WI38 (cell line): ENCODE data around the gene ITGA2B.

ENCODE experiments used
- H3K4me3 ChIP-seq: 2 replicates; pipeline ENCODE4 v1.5.1; 2011; ENCODE audit warnings: low read depth, mild to moderate bottlenecking, control low read depth, low read length
- TF ChIP-seq, protein P1 (sequence below): IDR thresholded peaks from 2 replicates; pipeline ENCODE4 v1.5.1; 2012; ENCODE audit warnings: low read depth, mild to moderate bottlenecking, control low read depth, low read length

ITGA2B gene

DNA sequence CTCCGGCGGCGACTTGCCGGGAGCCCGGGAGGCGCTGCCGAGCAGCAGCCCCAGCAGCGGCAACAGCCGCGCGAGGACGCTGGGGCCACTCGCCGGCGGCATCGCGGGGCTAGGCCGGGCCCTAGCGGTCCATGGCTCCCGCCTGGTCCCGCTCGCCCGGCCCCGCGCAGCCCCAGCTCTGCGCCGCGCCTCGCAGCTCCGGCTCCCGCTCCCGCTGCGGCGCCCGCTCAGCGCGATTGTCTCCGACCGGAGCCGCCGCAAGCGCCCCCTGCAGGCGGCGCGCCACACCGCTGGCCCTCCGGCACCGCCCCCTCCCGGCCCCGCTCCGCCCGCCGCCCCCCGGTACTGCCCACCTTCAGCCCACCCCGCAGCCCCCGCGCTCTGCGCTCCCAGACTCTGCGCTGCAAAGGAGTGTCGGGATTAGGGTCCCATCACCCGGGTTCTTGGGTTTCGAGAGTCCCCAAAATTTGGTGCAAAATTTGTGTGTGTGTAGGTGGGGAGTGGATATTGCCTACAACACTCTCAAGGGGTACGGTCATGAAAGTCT is 25.8 kb downstream of the ITGA2B start, which contains the start of gene FAM171A2:
Gene FAM171A2 (minus strand): TSS at position 241 of the 547 bp plus-strand sequence. CDS start 139 bp downstream, at position 102.
- peak within 1 kb of the TSS; percentile 77 for H3K4me3 ChIP-seq
- TF ChIP-seq, protein P1, sequence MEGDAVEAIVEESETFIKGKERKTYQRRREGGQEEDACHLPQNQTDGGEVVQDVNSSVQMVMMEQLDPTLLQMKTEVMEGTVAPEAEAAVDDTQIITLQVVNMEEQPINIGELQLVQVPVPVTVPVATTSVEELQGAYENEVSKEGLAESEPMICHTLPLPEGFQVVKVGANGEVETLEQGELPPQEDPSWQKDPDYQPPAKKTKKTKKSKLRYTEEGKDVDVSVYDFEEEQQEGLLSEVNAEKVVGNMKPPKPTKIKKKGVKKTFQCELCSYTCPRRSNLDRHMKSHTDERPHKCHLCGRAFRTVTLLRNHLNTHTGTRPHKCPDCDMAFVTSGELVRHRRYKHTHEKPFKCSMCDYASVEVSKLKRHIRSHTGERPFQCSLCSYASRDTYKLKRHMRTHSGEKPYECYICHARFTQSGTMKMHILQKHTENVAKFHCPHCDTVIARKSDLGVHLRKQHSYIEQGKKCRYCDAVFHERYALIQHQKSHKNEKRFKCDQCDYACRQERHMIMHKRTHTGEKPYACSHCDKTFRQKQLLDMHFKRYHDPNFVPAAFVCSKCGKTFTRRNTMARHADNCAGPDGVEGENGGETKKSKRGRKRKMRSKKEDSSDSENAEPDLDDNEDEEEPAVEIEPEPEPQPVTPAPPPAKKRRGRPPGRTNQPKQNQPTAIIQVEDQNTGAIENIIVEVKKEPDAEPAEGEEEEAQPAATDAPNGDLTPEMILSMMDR, result peak; percentile 18; the same call in 1 of the 2 replicates

DNA sequence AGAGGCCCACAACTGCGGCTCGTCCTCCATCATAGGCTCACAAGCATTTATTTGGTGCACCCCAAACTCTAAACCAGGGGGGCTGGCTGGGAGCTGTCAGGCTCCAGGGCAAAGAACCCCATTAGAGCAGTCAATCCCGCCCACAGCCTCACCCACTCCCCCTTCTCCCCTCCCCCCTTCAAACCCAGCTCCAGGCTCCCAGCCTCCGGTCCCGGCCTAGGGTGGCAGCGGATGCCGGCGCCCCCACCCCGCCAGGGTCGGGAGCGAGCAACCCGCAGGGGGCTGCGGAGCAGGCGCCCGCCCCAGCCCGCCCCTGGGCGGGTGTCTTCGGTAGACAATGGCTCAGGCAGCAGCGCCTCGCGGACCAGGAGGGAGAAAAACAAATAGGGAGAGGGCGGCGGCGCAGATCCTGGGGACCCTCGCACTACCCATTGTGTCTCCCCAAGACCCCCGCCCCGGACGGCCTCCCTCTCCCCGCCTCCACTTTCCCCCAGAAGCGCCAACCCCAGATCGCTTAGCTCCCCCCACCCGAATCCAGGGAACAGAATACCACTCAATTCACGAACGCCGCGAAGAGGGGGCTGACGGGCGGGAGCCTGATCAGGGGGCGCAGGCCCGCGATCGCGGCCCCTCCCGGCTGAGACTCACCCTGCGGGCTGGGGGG is 26.4 kb downstream of the ITGA2B start:
- TF ChIP-seq, protein P1, result no peak

DNA sequence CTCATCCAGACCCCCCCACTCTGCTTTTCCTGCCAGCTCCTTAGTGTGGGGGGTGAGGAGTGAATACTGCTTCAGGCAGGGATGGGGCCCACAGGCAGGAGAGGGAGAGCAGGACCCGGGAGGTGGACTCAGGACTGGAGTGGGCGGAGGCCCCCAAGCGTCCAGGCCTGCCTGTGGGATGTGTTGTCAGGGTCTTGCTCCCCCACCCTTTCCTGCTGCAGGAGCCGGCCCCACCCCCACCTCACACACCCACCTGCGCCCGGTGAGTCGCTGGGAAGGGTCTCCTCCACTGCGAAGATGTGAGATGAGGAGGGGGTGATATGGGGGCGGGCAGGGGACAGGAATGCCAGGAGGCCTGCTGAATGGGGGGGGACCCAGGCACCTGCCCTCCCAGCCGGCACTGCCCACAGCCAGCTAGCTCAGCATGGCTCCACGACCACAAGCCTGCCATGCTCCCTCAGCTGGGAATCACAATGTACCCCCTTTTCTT is 26.9 kb downstream of the ITGA2B start:
- peak overlapping the region; percentile 77 for H3K4me3 ChIP-seq
- TF ChIP-seq, protein P1, result no peak

More for the DNA sequence above, 26.4 kb downstream of the ITGA2B start:
- peak overlapping the region; percentile 77 for H3K4me3 ChIP-seq

DNA sequence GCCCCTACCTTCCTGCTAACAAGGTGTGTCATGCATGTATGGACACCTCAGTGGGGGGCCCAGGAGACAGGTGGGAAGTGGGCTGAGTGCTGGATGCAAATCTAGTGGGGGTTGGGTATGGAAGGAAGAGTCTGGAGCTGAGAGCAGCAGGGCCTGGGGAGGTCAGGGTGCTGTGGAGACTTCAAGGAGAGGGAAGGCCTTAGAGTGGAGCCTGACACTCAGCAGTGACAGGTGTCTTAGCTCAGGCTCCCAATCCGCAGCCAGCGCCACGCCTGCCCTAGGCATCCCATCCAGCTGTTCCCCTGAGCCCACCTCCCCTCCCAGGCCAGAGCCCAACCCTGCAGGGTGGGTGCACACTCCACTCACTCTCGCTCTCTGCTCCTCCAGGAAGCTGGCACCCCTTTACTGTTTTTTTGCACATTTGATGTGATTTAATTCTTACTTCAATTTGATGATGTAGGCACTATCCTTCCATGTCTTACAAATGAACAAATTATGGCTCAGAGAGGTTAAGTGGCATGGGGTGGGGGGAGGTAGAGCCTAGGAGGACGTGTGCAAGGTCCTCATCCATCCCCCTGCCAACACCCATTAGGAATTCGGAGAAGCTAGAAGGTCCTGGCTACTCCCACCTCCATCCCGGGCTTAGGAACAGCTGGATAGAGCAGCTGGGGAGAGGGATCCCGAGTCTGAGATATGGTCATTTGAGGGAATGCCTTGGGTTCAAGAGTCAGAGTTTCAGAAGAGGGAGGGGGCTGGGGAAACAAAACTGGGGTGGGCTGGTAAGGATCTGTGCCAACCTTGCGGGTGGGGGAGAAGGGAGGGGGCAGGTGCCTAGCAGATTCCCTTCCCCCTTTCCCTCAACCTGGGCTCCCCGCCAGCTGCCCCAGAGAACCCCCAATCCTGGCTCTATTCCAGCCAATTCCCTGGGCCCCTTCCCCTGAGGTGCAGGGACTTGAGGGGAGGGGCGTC is 27.9 kb downstream of the ITGA2B start:
- TF ChIP-seq, protein P1, result no peak
- H3K4me3 ChIP-seq, result no peak overlapping the region

DNA sequence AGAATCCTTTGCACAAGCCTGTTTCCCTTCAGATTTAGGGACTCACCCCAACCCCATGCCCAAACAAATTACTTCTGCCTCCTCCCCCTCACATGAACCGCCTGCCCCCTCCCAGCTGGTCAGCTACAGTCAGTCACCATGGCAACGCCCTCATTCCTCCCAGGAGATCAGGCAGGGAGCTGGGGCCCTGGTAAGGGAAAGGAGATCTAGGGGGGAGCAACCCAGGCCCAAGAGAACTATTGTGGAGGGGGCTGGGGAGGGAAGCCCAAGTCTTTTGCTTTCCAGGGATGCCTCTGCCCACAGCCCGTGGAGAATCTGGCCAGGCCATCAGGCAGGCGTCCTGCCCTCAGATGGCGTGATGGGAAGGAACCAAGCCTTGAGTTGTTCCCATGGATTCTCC is 28.6 kb downstream of the ITGA2B start:
- no peak overlapping the region for H3K4me3 ChIP-seq
- TF ChIP-seq, protein P1, result no peak

DNA sequence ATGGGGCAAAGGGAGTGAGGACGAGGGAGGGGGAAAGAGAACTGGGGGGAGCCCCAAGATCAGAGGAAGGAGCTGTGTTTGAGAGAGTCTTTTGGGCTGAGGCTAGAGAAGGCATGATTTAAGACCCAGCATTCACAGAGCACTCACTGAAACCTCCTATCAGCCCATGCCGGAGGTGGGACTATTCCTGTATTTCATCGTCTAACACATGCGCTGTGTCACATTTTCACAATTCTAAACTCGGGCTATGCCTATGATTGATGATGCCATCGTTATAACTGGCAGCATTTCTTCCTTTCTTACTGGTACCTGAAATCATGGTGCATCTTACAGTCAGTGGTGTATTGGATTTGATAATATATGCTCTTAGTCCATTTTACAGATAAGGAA is 29.3 kb downstream of the ITGA2B start:
- H3K4me3 ChIP-seq, result no peak overlapping the region
- TF ChIP-seq, protein P1, result no peak
